ENCODE results near the gene RLN3. TPM values are rescaled to one million over a fixed set of nuclear protein-coding genes. Genes with fewer than 3 reads are reported as not detected.
"Not testable (repeated sequence)": the region's sequence is repeated elsewhere in the genome, so short reads cannot be mapped to it uniquely, and the experiment has no call there.

RLN3 gene
- total RNA-seq, 1 donor from 2014 or later = not detected

- Mint-ChIP-seq H3K4me3 (no peak overlapping the region), H3K27ac (peak overlapping the region; percentile 46), H3K36me3 (ENCODE audit: low read depth) (no peaks in the 10 kb centered on the region), H3K9me3 (no peaks in the 10 kb centered on the region), H3K4me1 (peaks cover 27% of the 10 kb centered on the region), H3K27me3 (no peaks in the 10 kb centered on the region)
- ChIA-PET CTCF (interaction anchor here (1.0 to 1.1 kb wide), 2 partner anchors 10 to 49 kb away, joined by 3 to 10 read pairs; partner anchors contain the start of gene IL27RA), POLR2A (interaction anchor here (0.6 to 2.3 kb wide), 5 partner anchors 10 to 236 kb away, joined by 3 to 16 read pairs (median 4); partner anchors contain the start of genes DCAF15, IL27RA and RFX1)
- ATAC-seq (ENCODE audit: low read depth) = no peak
- no peak for TF ChIP-seq CTCF (IDR thresholded peaks at IDR 0.05)
- intact Hi-C loops (cut with micrococcal nuclease) = no loop called here
- no peak for DNase-seq
Observed at GRCh38 chr19:14021474-14021873, 6.5 kb upstream of the RLN3 start.

GRCh38 chr19:14022469-14022868 lies 5.5 kb upstream of the RLN3 start:
- no peaks in the 10 kb centered on the region for H3K27me3 Mint-ChIP-seq
- TF ChIP-seq CTCF (IDR thresholded peaks at IDR 0.05) = no peak
- POLR2A ChIA-PET = interaction anchor here (0.5 to 2.3 kb wide), 6 partner anchors 9 to 237 kb away, joined by 3 to 16 read pairs (median 4); partner anchors contain the start of genes DCAF15, IL27RA and RFX1
- intact Hi-C loops (cut with micrococcal nuclease) = no loop called here
- peaks cover 27% of the 10 kb centered on the region for H3K4me1 Mint-ChIP-seq
- CTCF ChIA-PET = interaction anchor here (1.0 to 1.1 kb wide), 3 partner anchors 9 to 48 kb away, joined by 3 to 10 read pairs (median 6); partner anchors contain the start of gene IL27RA
- no peak overlapping the region for H3K27ac Mint-ChIP-seq
- ATAC-seq (ENCODE audit: low read depth) (no peak), DNase-seq (no peak)
- H3K9me3 Mint-ChIP-seq = no peaks in the 10 kb centered on the region
- H3K36me3 Mint-ChIP-seq (ENCODE audit: low read depth) = no peaks in the 10 kb centered on the region
- H3K4me3 Mint-ChIP-seq = no peak overlapping the region

GRCh38 chr19:14023404-14024235 lies 4.3 kb upstream of the RLN3 start:
- Mint-ChIP-seq H3K4me1 (peaks cover 27% of the 10 kb centered on the region), H3K36me3 (ENCODE audit: low read depth) (no peaks in the 10 kb centered on the region), H3K27ac (peak overlapping the region; percentile 46), H3K9me3 (no peaks in the 10 kb centered on the region), H3K27me3 (no peaks in the 10 kb centered on the region), H3K4me3 (no peak overlapping the region)
- DNase-seq = no peak
- no peak for TF ChIP-seq CTCF (IDR thresholded peaks at IDR 0.05)
- intact Hi-C loops (cut with micrococcal nuclease) = no loop called here
- POLR2A ChIA-PET = interaction anchor here (0.7 to 2.3 kb wide), 3 partner anchors 8 to 90 kb away, joined by 3 to 16 read pairs (median 4); partner anchors contain the start of gene IL27RA
- no peak for ATAC-seq (ENCODE audit: low read depth)
- CTCF ChIA-PET = interaction anchor here (1.0 kb wide), 1 partner anchor 8 kb away, joined by 6 read pairs; the partner anchor contains the start of gene IL27RA

- H3K27me3 Mint-ChIP-seq; H3K4me3 Mint-ChIP-seq; H3K27ac Mint-ChIP-seq; CTCF ChIA-PET; H3K36me3 Mint-ChIP-seq (ENCODE audit: low read depth); intact Hi-C loops (cut with micrococcal nuclease); H3K9me3 Mint-ChIP-seq; ATAC-seq (ENCODE audit: low read depth); DNase-seq: not testable (repeated sequence)
- POLR2A ChIA-PET = interaction anchor here (0.6 to 0.8 kb wide), 2 partner anchors 11 to 45 kb away, joined by 3 to 9 read pairs; no protein-coding TSS in a partner anchor
- H3K4me1 Mint-ChIP-seq = peaks cover 31% of the 10 kb centered on the region
Observed at GRCh38 chr19:14026652-14027192, 1.2 kb upstream of the RLN3 start.

GRCh38 chr19:14028901-14029300 lies 953 bp downstream of the RLN3 start:
- intact Hi-C loops (cut with micrococcal nuclease) = no loop called here
- H3K27ac Mint-ChIP-seq = peak overlapping the region; percentile 25
- DNase-seq (no peak), ATAC-seq (ENCODE audit: low read depth) (no peak)
- H3K4me3 Mint-ChIP-seq = no peak overlapping the region
- peaks cover 33% of the 10 kb centered on the region for H3K4me1 Mint-ChIP-seq
- H3K27me3 Mint-ChIP-seq = no peaks in the 10 kb centered on the region
- CTCF ChIA-PET = no interaction called here
- no peak for TF ChIP-seq CTCF (IDR thresholded peaks at IDR 0.05)
- peaks cover 7% of the 10 kb centered on the region for H3K36me3 Mint-ChIP-seq (ENCODE audit: low read depth)
- no peaks in the 10 kb centered on the region for H3K9me3 Mint-ChIP-seq
- POLR2A ChIA-PET = interaction anchor here (0.6 to 1.7 kb wide), 4 partner anchors 23 to 208 kb away, joined by 3 to 10 read pairs (median 4); partner anchors contain the start of gene RFX1

All from activated B cell treated with CpG ODN at 0.5 μM for 24 hours (primary cell).